HepG2 (cell line): ENCODE results near the gene DCC. TPM values are rescaled to one million over a fixed set of nuclear protein-coding genes. Genes with fewer than 3 reads are reported as not detected.

ENCODE experiments used
- ATAC-seq: fragments of 200-7000 bp; cut with Tn5 transposase; 3 replicates; pipeline ENCODE4 v1.9.1; 2020; ENCODE audit warnings: mild to moderate bottlenecking, moderate library complexity
- BruUV-seq: library from RNA; stranded (reverse); fragments of 400-500 nt; replicated peaks from 2 replicates; lab custom pipeline; 2021; lab: Mats Ljungman, UMichigan
- CTCF ChIA-PET: fragments of 300-600 bp; formaldehyde crosslinking; extraction: SDS; loops from one replicate; lab custom pipeline; 2021; ENCODE audit warnings: low total read pairs, inconsistent platforms, low intra/inter-chr PET ratio; lab: Yijun Ruan, JAX
- POLR2A ChIA-PET: fragments of 350-600 bp; sonication (Branson Sonifier 250); formaldehyde crosslinking; loops from one replicate; lab custom pipeline; 2020; ENCODE audit warnings: antibody characterized with exemption, inconsistent platforms; lab: Yijun Ruan, JAX
- DNase-seq: peaks from one replicate; pipeline ENCODE4 v3.0.0-alpha.2; 2015; ENCODE audit warnings: low spot score
- FAIRE-seq: peaks from 3 replicates; lab custom pipeline; 2011; peaks lifted over from hg19 to GRCh38; lab: Jason Lieb, UNC
- H2AFZ ChIP-seq: one replicate; pipeline ENCODE4 v1.6.1; 2011; ENCODE audit warnings: low read length, inconsistent platforms
- H3K27ac ChIP-seq: fragments of 300-600 bp; 3 replicates; pipeline ENCODE4 v1.8.0; 2011; ENCODE audit warnings: mixed run types, mild to moderate bottlenecking, mixed read lengths, low read length, inconsistent platforms; ENCODE audit not compliant: insufficient read depth; ENCODE audit errors: extremely low read length
- H3K27me3 ChIP-seq, 2 experiments: fragments of 200-600 bp in 1 of 2; 2 replicates in 1 of 2; 3 replicates in 1 of 2; pipeline versions ENCODE4 v1.6.0 to v1.8.0; 2011; ENCODE audit warnings: low read length in 2 of 2, mild to moderate bottlenecking in 2 of 2, moderate library complexity in 2 of 2, inconsistent platforms in 1 of 2; ENCODE audit not compliant: insufficient read depth in 2 of 2, control insufficient read depth in 1 of 2
- H3K36me3 ChIP-seq, 2 experiments: fragments of 200-600 bp in 1 of 2; replicated peaks in 1 of 2; 2 replicates in 1 of 2; 3 replicates in 1 of 2; pipeline versions ENCODE4 v1.5.1 to v1.8.0; 2011; ENCODE audit warnings: low read length in 2 of 2, inconsistent platforms in 1 of 2; ENCODE audit not compliant: insufficient read depth in 2 of 2, control insufficient read depth in 1 of 2
- H3K4me1 ChIP-seq: 2 replicates; pipeline ENCODE4 v1.5.1; 2012; ENCODE audit warnings: low read length, inconsistent platforms; ENCODE audit not compliant: insufficient read depth
- H3K4me2 ChIP-seq: 2 replicates; pipeline ENCODE4 v1.6.0; 2011; ENCODE audit warnings: low read depth, low read length, inconsistent platforms
- H3K4me3 ChIP-seq, 3 experiments: fragments of 200-600 bp in 1 of 3; sonication (generic), shearing (Covaris generic) in 1 of 3; replicated peaks in 1 of 3; 2 replicates each; pipeline ENCODE4 v1.5.1; 2011 to 2016; ENCODE audit warnings: low read length in 3 of 3, inconsistent platforms in 2 of 3, low read depth in 2 of 3, mild to moderate bottlenecking in 2 of 3, control low read depth in 1 of 3, mixed read lengths in 1 of 3; ENCODE audit not compliant: insufficient read depth in 1 of 3
- H3K79me2 ChIP-seq: one replicate; pipeline ENCODE4 v1.6.1; 2011; ENCODE audit warnings: low read length, inconsistent platforms; ENCODE audit not compliant: insufficient read depth
- H3K9ac ChIP-seq: 2 replicates; pipeline ENCODE4 v1.6.0; 2011; ENCODE audit warnings: mild to moderate bottlenecking, low read depth, low read length, inconsistent platforms; ENCODE audit not compliant: insufficient read depth
- H3K9me3 ChIP-seq: 2 replicates; pipeline ENCODE4 v1.5.1; 2012; ENCODE audit warnings: mild to moderate bottlenecking, low read length
- H4K20me1 ChIP-seq: 2 replicates; pipeline ENCODE4 v1.6.0; 2011; ENCODE audit warnings: inconsistent platforms, mild to moderate bottlenecking, low read length, moderate library complexity; ENCODE audit not compliant: insufficient read depth
- AKNA ChIP-seq: sonication (generic); formaldehyde crosslinking; IDR thresholded peaks from 2 replicates; pipeline ENCODE4 v1.4.0; 2020; ENCODE audit warnings: missing genetic modification reagents, borderline replicate concordance
- ARID5B ChIP-seq: IDR thresholded peaks from 2 replicates; pipeline ENCODE4 v1.4.0; 2020; ENCODE audit warnings: mild to moderate bottlenecking, missing genetic modification reagents
- DNMT3B ChIP-seq: conservative IDR thresholded peaks from 2 replicates; pipeline ENCODE4 v1.6.1; 2016; ENCODE audit warnings: missing biosample characterization, control low read depth
- ETS1 ChIP-seq: sonication (generic); formaldehyde crosslinking; IDR thresholded peaks from 2 replicates; pipeline ENCODE4 v1.4.0; 2020; ENCODE audit warnings: missing genetic modification reagents
- GZF1 ChIP-seq: sonication (generic); formaldehyde crosslinking; IDR thresholded peaks from 2 replicates; pipeline ENCODE4 v1.5.1; 2020; ENCODE audit warnings: mild to moderate bottlenecking, missing genetic modification reagents
- KLF11 ChIP-seq: IDR thresholded peaks from 2 replicates; pipeline ENCODE4 v1.6.1; 2016; ENCODE audit warnings: missing compliant biosample characterization
- MIXL1 ChIP-seq: IDR thresholded peaks from 2 replicates; pipeline ENCODE4 v1.6.1; 2016
- NBN ChIP-seq: fragments of 450-650 bp; conservative IDR thresholded peaks from 2 replicates; pipeline ENCODE4 v1.6.1; 2017
- NFIC ChIP-seq: IDR thresholded peaks from 2 replicates; pipeline ENCODE4 v1.6.1; 2012; ENCODE audit warnings: mild to moderate bottlenecking, low read length, inconsistent platforms
- PHF21A ChIP-seq: sonication (generic); formaldehyde crosslinking; IDR thresholded peaks from 2 replicates; pipeline ENCODE4 v1.5.0; 2020; ENCODE audit warnings: mild to moderate bottlenecking, missing genetic modification reagents
- PHF5A ChIP-seq: IDR thresholded peaks from one replicate; pipeline ENCODE4 v1.6.1; 2018; ENCODE audit warnings: low read depth, missing genetic modification reagents; ENCODE audit not compliant: unreplicated experiment
- RARA ChIP-seq: IDR thresholded peaks from 2 replicates; pipeline ENCODE4 v1.6.1; 2016; ENCODE audit warnings: missing genetic modification reagents, missing compliant biosample characterization
- THAP11 ChIP-seq: IDR thresholded peaks from 2 replicates; pipeline ENCODE4 v1.6.1; 2016; ENCODE audit warnings: missing biosample characterization, missing genetic modification reagents
- ZNF280D ChIP-seq: sonication (generic); formaldehyde crosslinking; IDR thresholded peaks from 2 replicates; pipeline ENCODE4 v1.5.1; 2020; ENCODE audit warnings: mild to moderate bottlenecking, missing genetic modification reagents
- WGBS: methylation state at CpG from one replicate; pipeline ENCODE4 v1.1.6; 2017; ENCODE audit warnings: low lambda C conversion rate; 5-methylcytosine and 5-hydroxymethylcytosine counted together
- in situ Hi-C: cut with HindIII; loops from 2 replicates; pipeline ENCODE4 v1.10.0; 2017; ENCODE audit warnings: low pct_unique_long_range_greater_than_20kb; ENCODE audit not compliant: extremely low pct_ligation_motif_present
- intact Hi-C: fragments of 100-400 bp; cut with micrococcal nuclease; formaldehyde crosslinking; loops from one replicate; pipeline ENCODE4 v1.10.0; 2022; ENCODE audit not compliant: unreplicated experiment
- polyA plus RNA-seq, 8 experiments: library from polyadenylated mRNA; depleted of rRNA in 3 of 8; stranded (reverse) in 7 of 8; unstranded in 1 of 8; fragments of >200 nt; fragmentation: Illumina TruSeq in 4 of 8; extraction: Trizol in 4 of 8; gene quantifications; 2 replicates each; pipeline versions ENCODE4 v1.2.1 to v1.2.3, GENCODE V29; 2011 to 2016; ENCODE audit warnings: low read depth in 4 of 8, missing spikeins in 1 of 8, mixed read lengths in 1 of 8; ENCODE audit not compliant: insufficient read depth in 1 of 8
- total RNA-seq, 5 experiments: library from RNA; depleted of rRNA; stranded (reverse); fragments of >200 nt; fragmentation: Illumina TruSeq; extraction: Trizol; gene quantifications; 2 replicates each; pipeline ENCODE4 v1.2.3, GENCODE V29; 2016; ENCODE audit warnings: low read depth in 1 of 5

DCC gene
- total and polyA plus RNA-seq, 2 of the 13 experiments (the other 11 are each of a cell fraction or from before 2014, with no cell fraction given), result not detected

GRCh38 chr18:52531836-52532235 is 191.8 kb downstream of the DCC start:
- POLR2A ChIA-PET, result no interaction called here
- TF ChIP-seq NFIC, result no peak
- no peak for TF ChIP-seq THAP11 (CRISPR knock-in tag)
- no peak for TF ChIP-seq PHF21A (CRISPR knock-in tag)
- no peak for TF ChIP-seq ZNF280D (CRISPR knock-in tag)
- no peak for TF ChIP-seq GZF1
- TF ChIP-seq NBN, result no peak
- no peak for TF ChIP-seq PHF5A (CRISPR knock-in tag)
- TF ChIP-seq ARID5B (CRISPR knock-in tag), result no peak
- no peak for TF ChIP-seq KLF11 (CRISPR knock-in tag)
- TF ChIP-seq ETS1, result no peak
- no peak for TF ChIP-seq AKNA (CRISPR knock-in tag)
- TF ChIP-seq DNMT3B, result no peak
- no peak for TF ChIP-seq RARA (CRISPR knock-in tag)
- TF ChIP-seq MIXL1, result no peak

More at GRCh38 chr18:52531836-52532235, 191.8 kb downstream of the DCC start:
- 5% methylated on average over 2 of the region's 2 CpGs for WGBS
- DNase-seq (no peak), FAIRE-seq (no peak), ATAC-seq (no peak)
- H3K79me2 ChIP-seq, result no peaks in the 10 kb centered on the region
- H3K36me3 ChIP-seq, result no peaks in the 10 kb centered on the region
- in situ Hi-C loops, result no loop called here
- H3K4me2 ChIP-seq, result no peak overlapping the region
- H3K4me1 ChIP-seq, result no peaks in the 10 kb centered on the region
- no peaks in the 10 kb centered on the region for H3K9me3 ChIP-seq
- H3K27me3 ChIP-seq, result no peaks in the 10 kb centered on the region
- no peak overlapping the region for H3K27ac ChIP-seq
- no peak overlapping the region for H3K4me3 ChIP-seq
- no peaks in the 10 kb centered on the region for H4K20me1 ChIP-seq
- no TSS peak for BruUV-seq
- no peak overlapping the region for H2AFZ ChIP-seq
- intact Hi-C loops, result no loop called here
- H3K9ac ChIP-seq, result no peak overlapping the region
- CTCF ChIA-PET, result no interaction called here
